ENCODE results near the gene HDHD5.

Gene HDHD5

DNA sequence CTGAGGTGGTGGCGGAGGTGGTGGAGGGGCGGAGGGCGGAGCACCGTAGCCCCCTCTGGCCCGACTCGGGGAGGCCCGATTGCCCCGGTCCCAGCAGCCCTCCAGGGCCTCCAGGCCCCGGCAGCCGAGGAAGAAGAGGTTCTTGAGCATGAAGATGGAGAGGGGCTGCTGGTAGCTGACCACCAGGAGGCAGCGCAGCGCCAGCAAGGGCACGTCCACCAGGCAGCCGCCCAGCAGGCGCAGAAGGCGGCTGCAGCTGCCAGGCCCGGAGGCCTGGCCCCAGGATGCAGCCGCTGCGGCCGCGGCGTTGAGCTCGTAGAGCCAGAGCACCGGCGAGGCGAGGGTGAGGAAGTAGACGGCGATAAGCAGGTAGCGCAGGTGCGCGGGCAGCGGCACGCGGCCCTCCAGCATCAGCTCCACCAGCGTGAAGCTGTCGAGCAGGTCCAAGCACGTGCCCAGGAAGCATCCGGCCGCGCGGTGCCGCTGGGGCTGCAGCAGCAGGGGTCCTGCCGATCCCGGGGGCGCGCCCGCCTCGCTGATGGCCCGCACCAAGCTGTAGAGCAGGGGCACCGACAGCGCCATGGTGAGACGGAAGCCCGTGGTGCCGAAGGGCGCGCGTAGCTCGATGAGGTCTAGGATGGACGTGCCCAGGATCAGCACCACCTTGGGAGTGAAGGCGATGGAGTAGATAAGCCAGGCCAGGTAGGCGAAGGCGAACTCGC lies 39.4 kb downstream of the HDHD5 start:
- no peak for DNase-seq (ENCODE audit: low read depth)

DNA sequence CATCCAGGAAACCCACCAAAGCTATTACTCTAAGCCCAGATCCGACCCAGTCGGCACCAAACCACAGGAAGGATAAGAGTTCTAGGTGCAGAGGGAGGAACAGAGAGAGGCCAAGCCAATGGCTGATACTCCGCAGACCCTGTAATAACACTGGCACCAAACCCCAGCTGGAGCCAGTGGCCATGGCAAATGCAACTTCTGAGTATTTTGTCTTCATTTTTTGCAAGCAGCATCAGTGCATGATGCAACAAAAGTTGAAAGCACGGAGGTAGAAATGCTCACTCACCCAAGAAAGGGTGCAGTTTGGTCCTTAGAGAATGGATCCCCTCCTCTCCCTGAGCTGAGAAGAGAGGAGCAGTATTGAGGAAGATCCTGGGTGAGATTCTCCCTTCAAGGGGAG lies 40.7 kb downstream of the HDHD5 start:
- no peak for DNase-seq (ENCODE audit: low read depth)

DNA sequence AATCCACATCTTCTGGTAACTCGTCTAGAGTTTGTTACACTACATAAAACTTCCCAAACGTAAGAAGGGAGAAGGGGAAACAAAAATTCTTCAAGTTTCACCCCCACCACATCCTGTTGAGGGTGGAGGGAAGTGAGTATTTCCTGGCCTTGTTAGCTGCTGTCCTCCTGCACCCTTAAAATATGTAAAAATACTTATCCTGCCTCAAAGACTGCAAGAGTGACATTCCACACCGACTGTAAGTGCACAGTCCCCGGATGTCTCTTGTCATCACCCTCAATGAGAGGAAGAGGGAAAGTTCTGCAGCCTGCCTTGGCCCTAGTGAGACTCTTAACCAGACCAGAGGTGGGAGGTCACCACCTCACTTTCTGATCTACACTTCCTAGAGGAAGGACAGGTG lies 41.2 kb downstream of the HDHD5 start:
- DNase-seq (ENCODE audit: low read depth): no peak

DNA sequence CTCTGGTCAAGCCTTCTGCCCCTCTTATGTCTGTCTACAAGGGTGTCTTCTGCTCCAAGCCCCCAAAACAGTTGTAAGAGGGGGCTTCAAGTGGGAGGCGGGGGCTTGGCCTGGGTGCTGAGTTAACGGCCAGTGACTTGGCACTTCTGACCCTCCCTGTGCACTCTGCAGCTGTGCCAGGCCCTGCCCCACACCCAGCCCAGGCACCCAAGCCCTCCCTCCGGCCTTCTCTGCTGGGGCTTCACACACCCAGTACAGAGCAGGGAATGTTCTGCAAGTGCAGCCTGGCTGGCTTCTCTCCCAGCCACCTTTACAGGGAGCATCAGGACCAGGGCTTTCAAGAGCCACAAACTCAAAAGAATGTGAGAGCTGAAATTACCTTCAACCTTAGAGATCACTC lies 41.7 kb downstream of the HDHD5 start:
- no peak for DNase-seq (ENCODE audit: low read depth)

DNA sequence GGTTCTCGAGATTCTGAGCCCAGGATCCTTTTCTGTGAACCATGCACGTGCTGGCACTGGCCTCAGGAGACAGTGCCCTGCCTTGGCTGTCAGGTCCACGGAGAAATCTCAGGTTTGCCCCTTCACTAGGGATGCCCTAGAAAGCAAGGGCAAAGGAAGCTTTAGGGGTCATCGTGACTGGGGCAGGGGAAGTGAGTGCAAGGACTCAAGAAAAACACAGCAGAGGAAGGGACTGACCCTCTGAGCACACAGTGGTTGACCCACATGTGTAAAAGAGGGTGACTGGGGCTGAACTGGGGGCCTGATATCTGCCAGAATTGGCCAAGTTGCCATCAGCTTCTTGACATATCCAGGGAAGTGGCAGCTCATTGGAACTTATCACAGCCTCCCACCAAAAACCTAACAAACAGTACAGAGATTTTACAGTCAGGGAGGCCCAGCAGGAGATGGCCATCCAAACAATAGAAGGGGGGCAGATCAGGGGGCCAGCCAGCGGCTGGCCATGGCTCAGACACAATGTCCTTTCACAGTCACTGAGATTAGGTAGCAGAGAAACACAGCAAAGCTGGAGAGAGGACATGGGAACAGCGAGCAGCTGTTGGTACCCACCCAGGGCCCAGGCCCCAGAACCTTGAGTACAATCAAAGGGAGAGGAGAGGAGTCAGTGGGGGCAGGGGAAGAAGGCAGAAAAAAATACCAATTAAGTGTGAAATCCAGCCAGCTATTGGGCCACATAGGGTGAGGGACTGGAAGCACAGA lies 42.3 kb downstream of the HDHD5 start:
- no peak for DNase-seq (ENCODE audit: low read depth)

DNA sequence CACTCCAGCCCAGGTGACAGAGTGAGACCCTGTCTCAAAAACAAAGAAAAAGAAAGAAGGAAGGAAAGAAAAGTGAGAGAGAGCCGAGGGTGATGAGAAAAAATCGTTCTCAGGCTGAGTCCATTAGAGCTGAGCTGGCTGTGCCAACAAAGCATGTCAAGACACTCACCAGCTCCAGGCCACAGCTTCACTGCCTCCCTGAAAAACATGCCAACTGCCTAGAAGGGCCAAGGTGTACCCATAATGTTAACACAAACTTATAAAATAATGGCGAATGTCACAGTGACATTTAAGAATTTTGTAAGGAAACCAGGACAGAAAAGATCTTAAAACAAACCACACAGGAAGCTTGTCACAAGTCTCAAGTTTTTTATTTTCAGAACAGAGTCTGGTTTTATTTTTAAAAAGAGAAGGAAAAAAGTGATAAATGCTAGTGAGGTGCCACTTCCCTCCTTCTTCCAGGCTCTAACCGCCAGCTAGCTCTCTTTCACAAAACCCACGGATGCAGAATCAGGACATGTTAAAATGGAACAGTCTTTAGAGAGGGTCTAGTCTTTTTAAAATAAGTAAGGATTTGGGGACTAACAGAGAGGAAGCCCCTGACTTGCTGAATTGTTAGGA lies 43.0 kb downstream of the HDHD5 start:
- no peak for DNase-seq (ENCODE audit: low read depth)

DNA sequence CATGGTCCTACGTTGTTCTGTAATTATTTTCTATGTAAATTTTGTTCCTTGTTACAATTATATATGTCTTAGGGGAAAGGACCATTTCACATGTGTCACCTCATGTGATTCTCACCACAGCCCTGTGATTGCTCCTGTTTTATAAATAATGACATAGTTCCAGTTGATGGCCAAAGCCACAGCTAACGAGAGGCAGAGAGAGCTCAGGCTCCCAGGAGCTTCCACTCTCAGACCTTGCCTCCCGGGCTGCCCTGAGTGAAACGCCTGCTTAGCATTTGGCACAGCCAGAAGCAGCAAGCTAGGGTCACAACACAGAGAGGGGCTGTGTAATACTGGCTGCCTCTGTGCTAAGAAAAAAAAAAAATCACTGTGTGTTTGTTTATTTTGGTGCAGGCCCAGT lies 43.8 kb downstream of the HDHD5 start:
- DNase-seq (ENCODE audit: low read depth): no peak

DNA sequence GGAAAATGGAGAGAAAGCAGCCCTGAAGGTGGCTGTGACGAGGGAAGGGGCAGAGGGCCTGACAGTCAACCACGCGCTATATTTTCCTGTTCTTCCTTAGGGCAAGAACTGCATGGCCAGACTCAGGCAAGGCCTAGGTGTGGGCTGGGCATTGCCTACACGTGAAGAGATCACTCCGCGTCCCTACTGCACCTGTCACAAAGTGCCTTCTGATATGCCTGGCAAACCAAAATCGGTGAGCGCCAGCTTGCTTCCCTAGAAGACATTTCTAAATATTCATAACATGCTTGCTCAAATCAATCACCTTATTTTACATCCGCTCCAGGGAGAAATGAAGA lies 44.2 kb downstream of the HDHD5 start:
- DNase-seq (ENCODE audit: low read depth): no peak

DNA sequence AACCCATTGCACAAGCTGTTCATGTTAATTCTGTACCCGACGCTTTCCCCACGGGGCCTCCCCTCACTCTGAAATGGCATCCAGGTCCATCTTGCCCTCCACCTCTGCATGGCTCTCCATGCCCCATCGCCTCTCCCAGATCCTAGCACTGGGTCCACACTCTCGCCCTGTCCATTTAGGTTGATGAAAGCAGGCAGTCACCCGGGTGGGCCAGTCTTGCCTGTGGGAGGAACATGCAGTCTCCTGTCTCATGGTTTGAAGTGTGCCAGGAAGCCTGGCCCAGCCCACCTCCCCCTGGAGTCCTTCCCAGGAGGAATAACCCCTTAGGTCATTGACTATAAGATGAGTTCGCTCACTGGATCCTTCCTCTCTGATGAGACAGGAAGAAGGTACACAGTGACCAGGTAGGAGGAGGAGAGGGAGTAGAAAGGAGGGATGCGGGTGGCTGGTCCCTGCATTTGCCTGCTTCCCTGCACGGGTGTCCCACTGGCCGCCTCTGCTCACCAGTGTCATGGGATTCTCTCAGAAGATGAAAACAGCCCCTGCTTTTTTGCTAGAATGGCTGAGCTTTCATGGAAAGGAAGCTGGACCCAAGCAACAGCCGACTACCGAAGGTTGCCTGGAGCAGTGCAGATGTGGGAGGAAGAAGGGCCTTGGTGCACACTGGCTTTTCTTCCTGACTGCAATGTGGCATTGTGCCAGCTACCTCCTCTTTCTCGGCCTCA lies 44.7 kb downstream of the HDHD5 start:
- DNase-seq (ENCODE audit: low read depth): no peak

DNA sequence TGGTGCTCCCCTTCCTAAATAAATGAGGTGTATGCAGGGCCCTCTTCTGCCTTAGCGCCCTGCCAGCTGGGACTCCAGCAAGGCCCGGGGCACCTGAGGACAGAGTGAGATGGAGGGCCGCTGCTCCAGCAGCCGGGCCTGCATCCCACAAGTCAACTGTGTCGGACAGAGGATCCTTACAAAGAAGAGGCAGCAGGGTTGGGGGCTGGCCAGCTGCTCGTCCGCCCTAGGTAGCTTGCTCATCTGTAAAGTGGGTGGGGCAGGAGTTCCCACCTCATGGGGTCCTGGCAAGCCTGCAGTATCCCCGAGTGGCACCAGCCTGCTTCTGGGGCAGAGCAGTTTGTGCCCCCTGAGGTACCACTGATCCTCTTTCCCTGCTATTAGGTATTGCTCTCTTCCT lies 45.5 kb downstream of the HDHD5 start:
- DNase-seq (ENCODE audit: low read depth): no peak

DNA sequence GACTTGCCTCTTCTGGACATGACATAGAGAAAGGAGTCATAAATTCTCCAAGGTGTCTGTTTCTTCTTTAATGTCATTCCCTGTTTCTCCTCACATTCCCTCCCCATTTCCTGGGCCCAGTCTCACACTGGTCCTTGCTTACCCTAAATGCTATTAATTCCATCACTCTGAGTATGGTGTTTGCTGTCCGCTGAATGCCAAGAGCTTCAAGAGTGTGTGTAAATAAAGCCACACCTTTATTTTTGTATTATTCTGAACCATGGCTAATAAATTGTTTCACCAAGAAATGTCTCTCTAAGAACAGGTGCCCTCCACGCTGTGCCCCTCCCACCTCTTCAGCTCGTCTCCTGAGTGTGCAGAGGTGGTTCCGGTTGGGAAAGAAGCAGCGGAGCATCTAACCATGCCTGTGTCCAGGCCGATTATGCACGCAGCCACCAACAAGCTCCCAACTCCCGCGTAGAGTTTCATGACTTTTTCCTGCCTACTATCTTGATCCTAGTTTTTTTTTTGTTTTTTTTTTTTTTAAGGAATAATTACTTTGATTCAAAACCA lies 46.5 kb downstream of the HDHD5 start:
- DNase-seq (ENCODE audit: low read depth): no peak

DNA sequence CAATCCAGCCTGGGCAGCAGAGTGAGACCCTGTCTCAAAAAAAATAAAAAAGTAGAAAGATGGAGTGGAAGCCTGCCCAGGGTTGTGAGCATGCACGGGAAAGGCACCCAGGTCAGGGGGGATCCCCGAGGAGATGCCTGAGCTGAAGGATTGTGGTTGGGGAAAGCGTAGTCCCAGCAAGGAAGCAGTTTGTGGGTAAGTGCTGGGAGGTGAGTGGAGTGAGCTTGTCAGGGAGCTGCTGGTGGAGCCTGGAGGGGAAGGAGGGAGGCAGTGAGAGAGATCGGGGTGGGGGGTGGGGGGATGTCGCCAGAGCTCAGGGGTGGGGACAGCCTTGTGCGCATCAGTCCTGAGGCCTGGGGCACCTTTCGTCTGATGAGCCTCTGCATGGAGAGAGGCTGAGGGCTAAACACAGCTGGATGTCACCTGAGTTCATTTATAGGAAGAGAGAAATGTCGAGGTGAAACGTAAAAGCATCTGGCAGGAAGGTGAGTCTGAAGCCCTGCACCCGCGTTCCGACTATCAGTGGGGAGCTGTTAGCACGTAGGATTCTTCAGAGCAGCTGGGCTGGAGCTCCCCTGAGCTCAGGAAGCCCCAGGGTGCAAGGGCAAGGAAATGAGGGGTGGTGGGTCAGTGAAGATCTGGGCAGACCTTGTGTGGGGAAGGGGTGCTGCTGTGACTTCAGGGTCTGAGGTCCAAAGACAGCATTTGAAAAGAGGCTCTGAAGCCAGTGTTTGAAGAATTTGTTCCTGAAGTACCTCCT lies 48.1 kb downstream of the HDHD5 start:
- no peak for DNase-seq (ENCODE audit: low read depth)

DNA sequence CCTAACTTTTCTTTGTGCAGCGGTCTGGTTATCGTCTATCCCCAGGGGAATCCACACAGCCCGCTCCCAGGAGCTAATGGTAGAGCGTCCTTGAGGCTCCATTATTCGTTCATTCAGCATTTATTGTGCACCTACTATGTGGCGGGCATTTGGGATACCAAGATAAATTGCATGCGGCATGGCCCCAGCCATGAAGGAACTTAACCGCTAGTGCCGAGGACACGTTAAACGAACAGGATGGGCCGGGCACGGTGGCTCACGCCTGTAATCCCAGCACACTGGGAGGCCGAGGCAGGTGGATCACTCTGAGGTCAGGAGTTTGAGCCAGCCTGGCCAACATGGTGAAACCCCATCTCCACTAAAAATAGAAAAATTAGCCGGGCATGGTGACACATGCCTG lies 49.1 kb downstream of the HDHD5 start:
- no peak for DNase-seq (ENCODE audit: low read depth)

DNA sequence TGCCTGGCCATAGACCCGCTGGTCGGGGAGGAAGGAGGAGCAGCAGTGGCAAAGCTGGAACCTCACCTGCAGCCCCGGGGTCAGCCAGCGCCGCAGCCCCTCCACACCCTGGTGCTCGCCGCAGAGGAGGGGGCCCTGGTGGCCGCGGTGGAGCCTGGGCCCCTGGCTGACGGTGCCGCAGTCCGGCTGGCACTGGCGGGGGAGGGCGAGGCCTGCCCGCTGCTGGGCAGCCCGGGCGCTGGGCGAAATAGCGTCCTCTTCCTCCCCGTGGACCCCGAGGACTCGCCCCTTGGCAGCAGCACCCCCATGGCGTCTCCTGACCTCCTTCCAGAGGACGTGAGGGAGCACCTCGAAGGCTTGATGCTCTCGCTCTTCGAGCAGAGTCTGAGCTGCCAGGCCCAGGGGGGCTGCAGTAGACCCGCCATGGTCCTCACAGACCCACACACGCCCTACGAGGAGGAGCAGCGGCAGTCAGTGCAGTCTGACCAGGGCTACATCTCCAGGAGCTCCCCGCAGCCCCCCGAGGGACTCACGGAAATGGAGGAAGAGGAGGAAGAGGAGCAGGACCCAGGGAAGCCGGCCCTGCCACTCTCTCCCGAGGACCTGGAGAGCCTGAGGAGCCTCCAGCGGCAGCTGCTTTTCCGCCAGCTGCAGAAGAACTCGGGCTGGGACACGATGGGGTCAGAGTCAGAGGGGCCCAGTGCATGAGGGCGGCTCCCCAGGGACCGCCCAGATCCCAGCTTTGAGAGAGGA lies 49.8 kb downstream of the HDHD5 start:
- DNase-seq (ENCODE audit: low read depth): no peak

DNA sequence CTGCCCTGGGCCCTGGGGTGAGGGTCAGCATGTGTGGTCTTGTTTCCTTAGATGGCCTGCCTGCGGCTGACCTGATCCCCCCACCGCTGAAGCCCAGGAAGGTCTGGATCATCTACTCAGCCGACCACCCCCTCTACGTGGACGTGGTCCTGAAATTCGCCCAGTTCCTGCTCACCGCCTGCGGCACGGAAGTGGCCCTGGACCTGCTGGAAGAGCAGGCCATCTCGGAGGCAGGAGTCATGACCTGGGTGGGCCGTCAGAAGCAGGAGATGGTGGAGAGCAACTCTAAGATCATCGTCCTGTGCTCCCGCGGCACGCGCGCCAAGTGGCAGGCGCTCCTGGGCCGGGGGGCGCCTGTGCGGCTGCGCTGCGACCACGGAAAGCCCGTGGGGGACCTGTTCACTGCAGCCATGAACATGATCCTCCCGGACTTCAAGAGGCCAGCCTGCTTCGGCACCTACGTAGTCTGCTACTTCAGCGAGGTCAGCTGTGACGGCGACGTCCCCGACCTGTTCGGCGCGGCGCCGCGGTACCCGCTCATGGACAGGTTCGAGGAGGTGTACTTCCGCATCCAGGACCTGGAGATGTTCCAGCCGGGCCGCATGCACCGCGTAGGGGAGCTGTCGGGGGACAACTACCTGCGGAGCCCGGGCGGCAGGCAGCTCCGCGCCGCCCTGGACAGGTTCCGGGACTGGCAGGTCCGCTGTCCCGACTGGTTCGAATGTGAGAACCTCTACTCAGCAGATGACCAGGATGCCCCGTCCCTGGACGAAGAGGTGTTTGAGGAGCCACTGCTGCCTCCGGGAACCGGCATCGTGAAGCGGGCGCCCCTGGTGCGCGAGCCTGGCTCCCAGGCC lies 50.6 kb downstream of the HDHD5 start:
- no peak for DNase-seq (ENCODE audit: low read depth)

DNA sequence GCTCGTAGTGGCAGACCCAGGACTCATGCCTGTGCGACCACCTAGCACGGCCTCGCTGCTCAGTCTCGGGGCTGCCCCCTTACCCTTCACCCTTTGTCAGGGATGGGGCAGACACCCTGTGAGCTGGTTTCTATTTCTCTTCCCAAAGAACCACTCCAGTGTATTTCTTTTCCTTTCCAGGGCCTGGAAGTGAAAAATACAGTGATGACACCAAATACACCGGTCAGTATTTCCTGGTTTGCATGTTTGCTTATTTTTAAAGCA lies 51.6 kb downstream of the HDHD5 start:
- no peak for DNase-seq (ENCODE audit: low read depth)

DNA sequence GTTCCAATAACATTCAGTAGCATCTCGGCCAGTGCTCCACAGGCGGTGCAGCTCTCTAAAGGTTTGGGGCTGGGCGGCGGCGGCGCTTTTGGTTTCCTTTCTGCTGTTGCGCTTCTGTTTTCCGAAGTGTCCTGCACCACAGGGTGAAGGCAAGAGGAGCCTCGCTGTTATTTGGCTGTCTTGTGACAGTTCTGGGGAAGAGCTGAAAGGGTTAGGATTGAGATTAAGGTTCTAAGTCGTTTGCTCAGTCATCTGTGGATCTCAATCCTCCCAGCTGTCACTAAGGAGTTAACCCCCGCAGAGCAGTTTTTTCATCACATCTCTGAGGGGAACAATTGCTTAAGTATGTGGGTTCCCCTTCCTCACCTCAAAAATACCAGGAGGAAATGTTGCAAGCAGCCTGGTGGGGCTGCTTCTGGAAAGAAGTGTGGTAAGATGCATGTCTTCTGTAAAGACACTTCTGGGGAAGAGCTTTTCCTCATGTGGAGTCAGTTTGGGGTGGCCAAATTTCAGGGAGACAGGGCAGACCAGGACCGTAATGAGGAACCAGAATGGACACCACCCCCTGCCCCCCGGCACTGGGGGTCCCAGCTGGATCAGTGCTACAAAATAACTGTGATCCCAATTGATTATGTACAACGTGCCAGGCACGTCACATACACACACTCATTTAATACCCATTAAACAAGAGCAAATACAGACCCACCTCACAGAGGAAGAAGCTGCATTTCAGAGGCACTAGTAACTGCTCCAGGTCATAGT lies 52.1 kb downstream of the HDHD5 start:
- no peak for DNase-seq (ENCODE audit: low read depth)

DNA sequence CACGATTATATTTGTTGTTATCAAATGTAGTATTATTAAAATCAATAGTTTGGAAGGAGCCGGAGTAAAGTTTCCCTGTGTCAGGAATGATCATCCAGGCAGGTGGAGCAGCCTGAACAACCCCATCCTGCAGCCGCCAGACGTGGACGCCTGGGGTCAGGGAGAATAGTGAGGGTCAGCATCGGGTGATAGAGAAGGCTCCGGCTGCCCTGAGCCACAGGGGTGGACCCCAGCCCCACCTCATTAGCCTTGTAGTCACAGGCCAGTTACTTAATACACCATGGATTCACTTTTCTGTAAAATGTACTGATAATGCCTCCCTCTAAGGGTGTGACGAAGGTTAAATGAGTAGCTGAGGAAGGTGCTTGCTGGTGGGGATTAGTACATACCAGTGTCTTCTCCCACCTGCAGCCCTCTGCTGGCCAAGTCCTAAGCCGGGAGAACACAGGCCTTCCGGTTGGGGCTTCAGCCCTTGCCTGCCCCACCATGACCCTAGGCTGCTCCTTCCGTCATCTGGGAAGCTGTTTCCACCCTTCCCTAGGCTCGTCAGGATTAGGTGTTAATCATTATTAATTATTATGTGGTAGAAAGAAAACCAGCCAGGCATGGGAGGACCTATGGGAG lies 52.8 kb downstream of the HDHD5 start:
- DNase-seq (ENCODE audit: low read depth): no peak
